Measurements from ENCODE around the gene ZDHHC19.

GRCh38 chr3:196207833-196208607, 3.2 kb downstream of the ZDHHC19 start:
- TF ChIP-seq CTCF (conservative IDR thresholded peaks at IDR 0.05; ENCODE audit: low read depth in 2 of 2) (no peak), ZNF114 (CRISPR knock-in tag; IDR thresholded peaks at IDR 0.05) (no peak), POLR2AphosphoS5 (IDR thresholded peaks at IDR 0.05; ENCODE audit: low read depth) (peak; percentile 38; the same call in 1 of the 2 replicates), EZH2 (IDR thresholded peaks at IDR 0.05; ENCODE audit: low read depth, unreplicated experiment) (no peak), JUNB (IDR thresholded peaks at IDR 0.05; ENCODE audit: unreplicated experiment) (no peak), EZH2phosphoT487 (IDR thresholded peaks at IDR 0.05; ENCODE audit: unreplicated experiment) (no peak), CREB1 (CRISPR knock-in tag; IDR thresholded peaks at IDR 0.05; ENCODE audit: low read depth) (no peak; the same call in 1 of the 2 replicates), ZNF331 (CRISPR knock-in tag; IDR thresholded peaks at IDR 0.05; ENCODE audit: low read depth) (no peak), ETS1 (IDR thresholded peaks at IDR 0.05) (no peak), ZNF462 (CRISPR knock-in tag; IDR thresholded peaks at IDR 0.05) (no peak), NANOG (IDR thresholded peaks at IDR 0.05; ENCODE audit: borderline replicate concordance) (no peak), STAT1 (IDR thresholded peaks at IDR 0.05; ENCODE audit: unreplicated experiment) (no peak)
- TF ChIP-seq, protein P1, sequence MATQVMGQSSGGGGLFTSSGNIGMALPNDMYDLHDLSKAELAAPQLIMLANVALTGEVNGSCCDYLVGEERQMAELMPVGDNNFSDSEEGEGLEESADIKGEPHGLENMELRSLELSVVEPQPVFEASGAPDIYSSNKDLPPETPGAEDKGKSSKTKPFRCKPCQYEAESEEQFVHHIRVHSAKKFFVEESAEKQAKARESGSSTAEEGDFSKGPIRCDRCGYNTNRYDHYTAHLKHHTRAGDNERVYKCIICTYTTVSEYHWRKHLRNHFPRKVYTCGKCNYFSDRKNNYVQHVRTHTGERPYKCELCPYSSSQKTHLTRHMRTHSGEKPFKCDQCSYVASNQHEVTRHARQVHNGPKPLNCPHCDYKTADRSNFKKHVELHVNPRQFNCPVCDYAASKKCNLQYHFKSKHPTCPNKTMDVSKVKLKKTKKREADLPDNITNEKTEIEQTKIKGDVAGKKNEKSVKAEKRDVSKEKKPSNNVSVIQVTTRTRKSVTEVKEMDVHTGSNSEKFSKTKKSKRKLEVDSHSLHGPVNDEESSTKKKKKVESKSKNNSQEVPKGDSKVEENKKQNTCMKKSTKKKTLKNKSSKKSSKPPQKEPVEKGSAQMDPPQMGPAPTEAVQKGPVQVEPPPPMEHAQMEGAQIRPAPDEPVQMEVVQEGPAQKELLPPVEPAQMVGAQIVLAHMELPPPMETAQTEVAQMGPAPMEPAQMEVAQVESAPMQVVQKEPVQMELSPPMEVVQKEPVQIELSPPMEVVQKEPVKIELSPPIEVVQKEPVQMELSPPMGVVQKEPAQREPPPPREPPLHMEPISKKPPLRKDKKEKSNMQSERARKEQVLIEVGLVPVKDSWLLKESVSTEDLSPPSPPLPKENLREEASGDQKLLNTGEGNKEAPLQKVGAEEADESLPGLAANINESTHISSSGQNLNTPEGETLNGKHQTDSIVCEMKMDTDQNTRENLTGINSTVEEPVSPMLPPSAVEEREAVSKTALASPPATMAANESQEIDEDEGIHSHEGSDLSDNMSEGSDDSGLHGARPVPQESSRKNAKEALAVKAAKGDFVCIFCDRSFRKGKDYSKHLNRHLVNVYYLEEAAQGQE (IDR thresholded peaks at IDR 0.05; ENCODE audit: unreplicated experiment) = no peak
